HepG2 (cell line): ENCODE results near the gene RERE. TPM values are rescaled to one million over a fixed set of nuclear protein-coding genes. Genes with fewer than 3 reads are reported as not detected.
A peak's percentile ranks its signal among the peaks of the same experiment; 100 is the strongest.

ENCODE experiments used
- ATAC-seq: fragments of 200-7000 bp; cut with Tn5 transposase; 3 replicates; pipeline ENCODE4 v1.9.1; 2020; ENCODE audit warnings: mild to moderate bottlenecking, moderate library complexity
- BruUV-seq: library from RNA; stranded (reverse); fragments of 400-500 nt; replicated peaks from 2 replicates; lab custom pipeline; 2021; lab: Mats Ljungman, UMichigan
- CTCF ChIA-PET: fragments of 300-600 bp; formaldehyde crosslinking; extraction: SDS; loops from one replicate; lab custom pipeline; 2021; ENCODE audit warnings: low total read pairs, inconsistent platforms, low intra/inter-chr PET ratio; lab: Yijun Ruan, JAX
- POLR2A ChIA-PET: fragments of 350-600 bp; sonication (Branson Sonifier 250); formaldehyde crosslinking; loops from one replicate; lab custom pipeline; 2020; ENCODE audit warnings: antibody characterized with exemption, inconsistent platforms; lab: Yijun Ruan, JAX
- DNase-seq: peaks from one replicate; pipeline ENCODE4 v3.0.0-alpha.2; 2015; ENCODE audit warnings: low spot score
- FAIRE-seq: peaks from 3 replicates; lab custom pipeline; 2011; peaks lifted over from hg19 to GRCh38; lab: Jason Lieb, UNC
- H2AFZ ChIP-seq: one replicate; pipeline ENCODE4 v1.6.1; 2011; ENCODE audit warnings: low read length, inconsistent platforms
- H3K27ac ChIP-seq: fragments of 300-600 bp; 3 replicates; pipeline ENCODE4 v1.8.0; 2011; ENCODE audit warnings: mixed run types, mild to moderate bottlenecking, mixed read lengths, low read length, inconsistent platforms; ENCODE audit not compliant: insufficient read depth; ENCODE audit errors: extremely low read length
- H3K27me3 ChIP-seq, 2 experiments: fragments of 200-600 bp in 1 of 2; 2 replicates in 1 of 2; 3 replicates in 1 of 2; pipeline versions ENCODE4 v1.6.0 to v1.8.0; 2011; ENCODE audit warnings: low read length in 2 of 2, mild to moderate bottlenecking in 2 of 2, moderate library complexity in 2 of 2, inconsistent platforms in 1 of 2; ENCODE audit not compliant: insufficient read depth in 2 of 2, control insufficient read depth in 1 of 2
- H3K36me3 ChIP-seq, 2 experiments: fragments of 200-600 bp in 1 of 2; replicated peaks in 1 of 2; 2 replicates in 1 of 2; 3 replicates in 1 of 2; pipeline versions ENCODE4 v1.5.1 to v1.8.0; 2011; ENCODE audit warnings: low read length in 2 of 2, inconsistent platforms in 1 of 2; ENCODE audit not compliant: insufficient read depth in 2 of 2, control insufficient read depth in 1 of 2
- H3K4me1 ChIP-seq: 2 replicates; pipeline ENCODE4 v1.5.1; 2012; ENCODE audit warnings: low read length, inconsistent platforms; ENCODE audit not compliant: insufficient read depth
- H3K4me2 ChIP-seq: 2 replicates; pipeline ENCODE4 v1.6.0; 2011; ENCODE audit warnings: low read depth, low read length, inconsistent platforms
- H3K4me3 ChIP-seq, 3 experiments: fragments of 200-600 bp in 1 of 3; sonication (generic), shearing (Covaris generic) in 1 of 3; replicated peaks in 1 of 3; 2 replicates each; pipeline ENCODE4 v1.5.1; 2011 to 2016; ENCODE audit warnings: low read length in 3 of 3, inconsistent platforms in 2 of 3, low read depth in 2 of 3, mild to moderate bottlenecking in 2 of 3, control low read depth in 1 of 3, mixed read lengths in 1 of 3; ENCODE audit not compliant: insufficient read depth in 1 of 3
- H3K79me2 ChIP-seq: one replicate; pipeline ENCODE4 v1.6.1; 2011; ENCODE audit warnings: low read length, inconsistent platforms; ENCODE audit not compliant: insufficient read depth
- H3K9ac ChIP-seq: 2 replicates; pipeline ENCODE4 v1.6.0; 2011; ENCODE audit warnings: mild to moderate bottlenecking, low read depth, low read length, inconsistent platforms; ENCODE audit not compliant: insufficient read depth
- H3K9me3 ChIP-seq: 2 replicates; pipeline ENCODE4 v1.5.1; 2012; ENCODE audit warnings: mild to moderate bottlenecking, low read length
- H4K20me1 ChIP-seq: 2 replicates; pipeline ENCODE4 v1.6.0; 2011; ENCODE audit warnings: inconsistent platforms, mild to moderate bottlenecking, low read length, moderate library complexity; ENCODE audit not compliant: insufficient read depth
- ARNT2 ChIP-seq: sonication (generic); formaldehyde crosslinking; IDR thresholded peaks from 2 replicates; pipeline ENCODE4 v1.8.0; 2022; ENCODE audit warnings: mild to moderate bottlenecking, low read depth, missing genetic modification reagents, moderate library complexity
- CREB1 ChIP-seq, 2 experiments: fragments of 450-650 bp in 1 of 2; IDR thresholded peaks; 2 replicates each; pipeline ENCODE4 v1.6.1; 2016 to 2017; ENCODE audit warnings: control low read depth in 1 of 2, mild to moderate bottlenecking in 1 of 2, missing compliant biosample characterization in 1 of 2, missing genetic modification characterization in 1 of 2
- FOXC1 ChIP-seq: sonication (generic); formaldehyde crosslinking; IDR thresholded peaks from 2 replicates; pipeline ENCODE4 v1.8.0; 2022; ENCODE audit warnings: mild to moderate bottlenecking, missing genetic modification reagents, borderline replicate concordance
- ISX ChIP-seq: sonication (generic); formaldehyde crosslinking; conservative IDR thresholded peaks from 2 replicates; pipeline ENCODE4 v1.5.0; 2020; ENCODE audit warnings: missing genetic modification reagents
- MTA1 ChIP-seq: sonication (generic); formaldehyde crosslinking; IDR thresholded peaks from 2 replicates; pipeline ENCODE4 v1.4.0; 2020; ENCODE audit warnings: missing genetic modification reagents, mild to moderate bottlenecking, borderline replicate concordance
- NFYC ChIP-seq: IDR thresholded peaks from 2 replicates; pipeline ENCODE4 v1.6.1; 2016; ENCODE audit warnings: missing genetic modification reagents, missing compliant biosample characterization
- PHF20 ChIP-seq: sonication (generic); formaldehyde crosslinking; IDR thresholded peaks from 2 replicates; pipeline ENCODE4 v1.5.0; 2020; ENCODE audit warnings: mild to moderate bottlenecking, missing genetic modification reagents
- PPARG ChIP-seq: conservative IDR thresholded peaks from 2 replicates; pipeline ENCODE4 v1.6.1; 2016; ENCODE audit warnings: missing biosample characterization, missing genetic modification reagents
- RBM39 ChIP-seq: fragments of 200-400 bp; formaldehyde crosslinking; IDR thresholded peaks from one replicate; pipeline ENCODE4 v1.6.1; 2018; ENCODE audit warnings: antibody characterized with exemption, mild to moderate bottlenecking, low read depth, low read length; ENCODE audit not compliant: poor library complexity, severe bottlenecking
- TAF1 ChIP-seq: sonication (generic); formaldehyde crosslinking; IDR thresholded peaks from 2 replicates; pipeline ENCODE4 v1.4.0; 2020; ENCODE audit warnings: missing genetic modification reagents
- TMF1 ChIP-seq: sonication (generic); formaldehyde crosslinking; IDR thresholded peaks from 2 replicates; pipeline ENCODE4 v1.8.1; 2022; ENCODE audit warnings: low read depth, missing genetic modification reagents
- USF2 ChIP-seq, 2 experiments: sonication (generic) in 1 of 2; formaldehyde crosslinking in 1 of 2; IDR thresholded peaks; 2 replicates each; pipeline versions ENCODE4 v1.5.1 to v1.6.1; 2011 to 2020; ENCODE audit warnings: borderline replicate concordance in 1 of 2, low read depth in 1 of 2, low read length in 1 of 2, mild to moderate bottlenecking in 1 of 2, missing genetic modification reagents in 1 of 2, moderate library complexity in 1 of 2
- ZMYM4 ChIP-seq: sonication (generic); formaldehyde crosslinking; IDR thresholded peaks from 2 replicates; pipeline ENCODE4 v1.8.1; 2023; ENCODE audit warnings: mild to moderate bottlenecking, missing genetic modification reagents
- ZNF501 ChIP-seq: sonication (generic); formaldehyde crosslinking; IDR thresholded peaks from 2 replicates; pipeline ENCODE4 v1.5.1; 2020; ENCODE audit warnings: mild to moderate bottlenecking, moderate library complexity, missing genetic modification reagents
- WGBS: methylation state at CpG from one replicate; pipeline ENCODE4 v1.1.6; 2017; ENCODE audit warnings: low lambda C conversion rate; 5-methylcytosine and 5-hydroxymethylcytosine counted together
- in situ Hi-C: cut with HindIII; loops from 2 replicates; pipeline ENCODE4 v1.10.0; 2017; ENCODE audit warnings: low pct_unique_long_range_greater_than_20kb; ENCODE audit not compliant: extremely low pct_ligation_motif_present
- intact Hi-C: fragments of 100-400 bp; cut with micrococcal nuclease; formaldehyde crosslinking; loops from one replicate; pipeline ENCODE4 v1.10.0; 2022; ENCODE audit not compliant: unreplicated experiment
- polyA plus RNA-seq, 8 experiments: library from polyadenylated mRNA; depleted of rRNA in 3 of 8; stranded (reverse) in 7 of 8; unstranded in 1 of 8; fragments of >200 nt; fragmentation: Illumina TruSeq in 4 of 8; extraction: Trizol in 4 of 8; gene quantifications; 2 replicates each; pipeline versions ENCODE4 v1.2.1 to v1.2.3, GENCODE V29; 2011 to 2016; ENCODE audit warnings: low read depth in 4 of 8, missing spikeins in 1 of 8, mixed read lengths in 1 of 8; ENCODE audit not compliant: insufficient read depth in 1 of 8
- total RNA-seq, 5 experiments: library from RNA; depleted of rRNA; stranded (reverse); fragments of >200 nt; fragmentation: Illumina TruSeq; extraction: Trizol; gene quantifications; 2 replicates each; pipeline ENCODE4 v1.2.3, GENCODE V29; 2016; ENCODE audit warnings: low read depth in 1 of 5
- TF ChIP-seq, protein P1 (sequence below): sonication (generic); formaldehyde crosslinking; IDR thresholded peaks from 2 replicates; pipeline ENCODE4 v1.4.0; 2020; ENCODE audit warnings: missing genetic modification reagents, borderline replicate concordance
- TF ChIP-seq, protein P2 (sequence below): sonication (generic); formaldehyde crosslinking; IDR thresholded peaks from 2 replicates; pipeline ENCODE4 v1.5.1; 2020; ENCODE audit warnings: missing genetic modification reagents, mild to moderate bottlenecking, borderline replicate concordance

Gene RERE
- total and polyA plus RNA-seq, 2 of the 13 experiments (the other 11 are each of a cell fraction or from before 2014, with no cell fraction given): 18.3 to 21.9 TPM

DNA sequence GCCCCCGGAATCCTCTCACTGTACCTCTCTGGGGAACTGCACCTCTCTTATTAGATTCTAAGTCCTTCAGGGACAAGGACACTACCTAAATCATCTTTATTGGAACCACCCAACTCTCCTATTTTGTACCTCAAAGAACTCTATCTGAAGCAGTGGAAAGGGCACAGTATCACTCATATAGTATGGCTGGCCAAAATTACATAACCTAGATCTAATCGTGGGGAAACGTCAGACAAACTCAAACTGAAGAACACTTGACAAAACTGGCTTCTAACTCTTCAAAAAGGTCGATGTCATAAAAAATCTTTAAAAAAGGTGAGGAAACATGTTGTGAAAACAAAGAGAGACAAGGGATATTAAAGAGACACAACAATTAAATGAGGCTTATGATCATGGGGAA is 289.5 kb downstream of the RERE start (continued):
- TF ChIP-seq, protein P1, sequence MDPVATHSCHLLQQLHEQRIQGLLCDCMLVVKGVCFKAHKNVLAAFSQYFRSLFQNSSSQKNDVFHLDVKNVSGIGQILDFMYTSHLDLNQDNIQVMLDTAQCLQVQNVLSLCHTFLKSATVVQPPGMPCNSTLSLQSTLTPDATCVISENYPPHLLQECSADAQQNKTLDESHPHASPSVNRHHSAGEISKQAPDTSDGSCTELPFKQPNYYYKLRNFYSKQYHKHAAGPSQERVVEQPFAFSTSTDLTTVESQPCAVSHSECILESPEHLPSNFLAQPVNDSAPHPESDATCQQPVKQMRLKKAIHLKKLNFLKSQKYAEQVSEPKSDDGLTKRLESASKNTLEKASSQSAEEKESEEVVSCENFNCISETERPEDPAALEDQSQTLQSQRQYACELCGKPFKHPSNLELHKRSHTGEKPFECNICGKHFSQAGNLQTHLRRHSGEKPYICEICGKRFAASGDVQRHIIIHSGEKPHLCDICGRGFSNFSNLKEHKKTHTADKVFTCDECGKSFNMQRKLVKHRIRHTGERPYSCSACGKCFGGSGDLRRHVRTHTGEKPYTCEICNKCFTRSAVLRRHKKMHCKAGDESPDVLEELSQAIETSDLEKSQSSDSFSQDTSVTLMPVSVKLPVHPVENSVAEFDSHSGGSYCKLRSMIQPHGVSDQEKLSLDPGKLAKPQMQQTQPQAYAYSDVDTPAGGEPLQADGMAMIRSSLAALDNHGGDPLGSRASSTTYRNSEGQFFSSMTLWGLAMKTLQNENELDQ (CRISPR knock-in tag): no peak
- TF ChIP-seq ARNT2 (no peak), RBM39 (no peak)

DNA sequence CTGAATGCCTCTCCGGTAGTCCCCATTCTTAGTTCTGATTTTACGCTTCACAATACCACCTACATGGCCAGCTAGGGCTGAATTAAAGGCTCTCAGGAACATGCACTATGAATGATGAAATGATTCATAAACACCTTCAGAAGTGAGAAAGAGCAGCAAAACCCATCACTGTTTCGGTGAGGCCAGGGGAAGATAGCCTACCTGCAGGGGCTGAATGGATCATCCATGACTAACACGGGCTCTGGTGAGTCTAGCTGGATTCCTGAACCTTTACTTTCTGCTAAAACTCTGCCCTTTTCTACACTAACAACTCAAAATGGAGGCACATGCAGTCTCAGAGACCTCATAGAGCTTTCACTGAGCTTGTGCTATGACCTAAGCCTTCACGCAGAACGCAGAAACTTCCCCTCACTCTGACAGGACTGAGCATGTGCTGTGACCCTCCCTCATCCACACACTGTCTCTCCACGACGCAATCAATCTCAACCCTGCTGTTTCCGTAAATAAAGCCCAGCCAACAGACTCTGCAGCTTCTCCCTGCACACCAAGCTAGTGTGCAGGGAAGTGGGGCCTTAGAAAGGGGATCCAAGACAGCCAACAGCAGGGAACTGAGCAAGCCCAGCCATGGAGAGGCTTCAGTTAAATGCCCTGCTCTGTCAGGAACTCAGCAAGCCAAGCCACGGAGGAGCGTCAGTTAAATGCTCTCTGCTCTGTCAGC is 291.7 kb downstream of the RERE start:
- Histone ChIP-seq H3K4me2 (peak overlapping the region; percentile 37), H3K79me2 (peaks cover 57% of the 10 kb centered on the region), H3K27ac (peak overlapping the region; percentile 12), H3K4me3 (no peak overlapping the region; a peak in 1 of 6 replicates), H3K9ac (no peak overlapping the region), H2AFZ (no peak overlapping the region), H3K36me3 (peaks cover 12 to 14% of the 10 kb centered on the region in 2 experiments), H3K27me3 (no peaks in the 10 kb centered on the region), H4K20me1 (peaks cover 24% of the 10 kb centered on the region), H3K9me3 (no peaks in the 10 kb centered on the region), H3K4me1 (peaks cover 46% of the 10 kb centered on the region)
- ChIA-PET POLR2A (interaction anchor here (1.3 kb wide), 1 partner anchor 26 kb away, joined by 6 read pairs; no protein-coding TSS in a partner anchor), CTCF (no interaction called here)
- DNase-seq (peak; percentile 64), FAIRE-seq (peak; percentile 76), ATAC-seq (peak; percentile 90)
- 63% methylated on average over 11 of the region's 11 CpGs for WGBS
- intact Hi-C loops (no loop called here), in situ Hi-C loops (no loop called here)
- BruUV-seq: no TSS peak
- TF ChIP-seq USF2 (IDR thresholded peaks at IDR 0.05; ENCODE audit: low read depth, low read length): no peak
- no peak for TF ChIP-seq USF2 (CRISPR knock-in tag; IDR thresholded peaks at IDR 0.05; ENCODE audit: borderline replicate concordance)
- 0 out of 2 replicates have a peak, but pooled peaks have one; percentile 27 for TF ChIP-seq ZNF501 (CRISPR knock-in tag)
- no peak for TF ChIP-seq PPARG
- TF ChIP-seq NFYC (CRISPR knock-in tag): peak; percentile 38
- TF ChIP-seq ZMYM4 (CRISPR knock-in tag): peak; percentile 72; the same call in 1 of the 2 replicates
- TF ChIP-seq, protein P2, sequence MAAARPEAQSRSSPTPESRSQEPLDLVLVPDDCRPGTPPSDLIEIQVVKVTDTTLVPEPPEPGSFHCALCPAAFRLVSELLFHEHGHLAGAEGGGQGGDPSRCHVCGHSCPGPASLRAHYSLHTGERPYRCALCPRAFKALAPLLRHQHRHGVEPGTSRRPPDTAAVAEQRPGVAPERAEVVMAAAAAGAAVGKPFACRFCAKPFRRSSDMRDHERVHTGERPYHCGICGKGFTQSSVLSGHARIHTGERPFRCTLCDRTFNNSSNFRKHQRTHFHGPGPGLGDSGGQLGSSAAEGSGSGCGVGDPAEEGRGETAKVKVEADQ (CRISPR knock-in tag): 0 out of 2 replicates have a peak, but pooled peaks have one; percentile 35
- no peak for TF ChIP-seq CREB1 (IDR thresholded peaks at IDR 0.05)
- peak; percentile 90 for TF ChIP-seq CREB1 (CRISPR knock-in tag; IDR thresholded peaks at IDR 0.05)
- no peak for TF ChIP-seq ISX
- 0 out of 2 replicates have a peak, but pooled peaks have one; percentile 25 for TF ChIP-seq MTA1 (CRISPR knock-in tag)
- no peak for TF ChIP-seq TAF1
- TF ChIP-seq FOXC1 (CRISPR knock-in tag): no peak
- no peak for TF ChIP-seq TMF1 (CRISPR knock-in tag)
- 0 out of 2 replicates have a peak, but pooled peaks have one; percentile 28 for TF ChIP-seq PHF20 (CRISPR knock-in tag)
